Ovary (tissue), 9 donors: ENCODE results near the gene ABHD12. TPM values are rescaled to one million over a fixed set of nuclear protein-coding genes. Genes with fewer than 3 reads are reported as not detected.

ENCODE experiments used
- DNase-seq, 5 donors: peaks; one replicate each; pipeline ENCODE4 v3.0.0-alpha.2; 2019 to 2020
- H3K27ac ChIP-seq, 2 donors: fragments of 200-600 bp; one replicate each; pipeline versions ENCODE4 v1.5.1 to v1.8.0; 2019 to 2022
- H3K27me3 ChIP-seq: fragments of 200-600 bp; one replicate; pipeline ENCODE4 v1.8.0; 2022
- H3K36me3 ChIP-seq: fragments of 200-600 bp; sonication (generic); one replicate; pipeline ENCODE4 v1.5.1; 2019
- H3K4me1 ChIP-seq: one replicate; pipeline ENCODE4 v1.8.1; 2013; ENCODE audit warnings: mild to moderate bottlenecking, moderate library complexity; ENCODE audit not compliant: insufficient read depth
- H3K4me3 ChIP-seq: fragments of 200-600 bp; sonication (generic); one replicate; pipeline ENCODE4 v1.5.1; 2017
- H3K9me3 ChIP-seq, 2 donors: fragments of 200-600 bp in 1 of 2; sonication (generic) in 1 of 2; one replicate each; pipeline versions ENCODE4 v1.5.1 to v1.8.1; 2013 to 2019; ENCODE audit warnings: mild to moderate bottlenecking in 1 of 2, moderate library complexity in 1 of 2
- EP300 ChIP-seq: sonication (generic); formaldehyde crosslinking; IDR thresholded peaks from one replicate; pipeline ENCODE4 v1.6.1; 2017; ENCODE audit warnings: antibody characterized with exemption
- POLR2A ChIP-seq: fragments of 450-650 bp; IDR thresholded peaks from one replicate; pipeline ENCODE4 v1.6.1; 2017; ENCODE audit warnings: antibody characterized with exemption, mild to moderate bottlenecking, moderate library complexity
- WGBS, 3 donors: extraction: QIAGEN DNeasy Blood & Tissue Kit in 1 of 3; methylation state at CpG; one replicate each; pipeline versions ENCODE4 v1.1.5 to v1.1.7; 2013 to 2017; 5-methylcytosine and 5-hydroxymethylcytosine counted together
- intact Hi-C, 4 donors: fragments of 100-400 bp; cut with DNase I; formaldehyde crosslinking; loops; one replicate each; pipeline versions ENCODE4 v1.11.0 to v1.15.1; 2022 to 2023
- polyA plus RNA-seq, 2 donors: library from polyadenylated mRNA; stranded (reverse); fragments of 200-250 nt in 1 of 2; fragments of 350-450 nt in 1 of 2; fragmentation: Illumina TruSeq in 1 of 2; extraction: RNeasy Lipid Tissue Mini Kit (QIAGEN cat#74804) in 1 of 2; gene quantifications; one replicate each; pipeline ENCODE4 v1.2.3, GENCODE V29; 2013 to 2014
- total RNA-seq, 7 donors: library from RNA; depleted of rRNA in 2 of 7; stranded (reverse); fragments of >200 nt in 2 of 7; fragmentation: NEBNext Ultra II Directional in 3 of 7; extraction: Animal tissue kit (Norgen Biotek cat#: 25700) in 3 of 7; gene quantifications; one replicate each; pipeline versions ENCODE4 v1.1.0 to v1.2.4, GENCODE V29; 2016 to 2023
- TF ChIP-seq, protein P1 (sequence below), 3 donors: fragments of 450-650 bp in 2 of 3; fragments of 200-600 bp in 1 of 3; IDR thresholded peaks; one replicate each; pipeline versions ENCODE4 v1.5.1 to v1.8.0; 2016 to 2022; ENCODE audit warnings: antibody characterized with exemption in 3 of 3, mild to moderate bottlenecking in 1 of 3
- donor health status: DM: no; HTN: no; CAD: no; lungs with moderate emphysema.
- donor health status: DM: no; HTN: no; CAD: no.
- donor health status: Bipolar disorder and iron deficiency.
- donor health status: DM: yes; HTN: yes; CAD: no.
- donor health status: DM: no; HTN: no; CAD: no.
- donor health status: DM: yes; HTN: yes; CAD: no.

ABHD12 gene
- total and polyA plus RNA-seq, 9 donors = 15.0 to 87.6 (median 37.6) TPM

DNA sequence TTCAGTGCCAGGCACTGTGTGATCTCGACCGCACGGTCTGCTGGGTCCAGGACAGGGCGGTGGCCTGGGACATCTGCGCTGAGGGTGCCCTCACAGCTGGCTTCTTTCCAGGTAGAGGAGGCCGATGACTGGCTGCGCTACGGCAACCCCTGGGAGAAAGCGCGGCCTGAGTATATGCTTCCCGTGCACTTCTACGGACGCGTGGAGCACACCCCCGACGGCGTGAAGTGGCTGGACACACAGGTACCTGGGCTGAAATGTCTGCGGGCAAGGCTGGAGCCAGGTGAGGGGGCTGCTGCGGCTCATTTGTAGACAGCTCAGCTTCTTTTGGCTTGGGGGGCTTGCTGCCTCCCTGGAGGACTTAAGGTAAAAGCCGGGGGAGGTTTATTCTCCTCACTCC lies 116.2 kb downstream of the ABHD12 start:
- no peaks in the 10 kb centered on the region for H3K9me3 ChIP-seq
- no peaks in the 10 kb centered on the region for H3K27me3 ChIP-seq
- TF ChIP-seq EP300 (no peak), POLR2A (no peak)
- TF ChIP-seq, protein P1, sequence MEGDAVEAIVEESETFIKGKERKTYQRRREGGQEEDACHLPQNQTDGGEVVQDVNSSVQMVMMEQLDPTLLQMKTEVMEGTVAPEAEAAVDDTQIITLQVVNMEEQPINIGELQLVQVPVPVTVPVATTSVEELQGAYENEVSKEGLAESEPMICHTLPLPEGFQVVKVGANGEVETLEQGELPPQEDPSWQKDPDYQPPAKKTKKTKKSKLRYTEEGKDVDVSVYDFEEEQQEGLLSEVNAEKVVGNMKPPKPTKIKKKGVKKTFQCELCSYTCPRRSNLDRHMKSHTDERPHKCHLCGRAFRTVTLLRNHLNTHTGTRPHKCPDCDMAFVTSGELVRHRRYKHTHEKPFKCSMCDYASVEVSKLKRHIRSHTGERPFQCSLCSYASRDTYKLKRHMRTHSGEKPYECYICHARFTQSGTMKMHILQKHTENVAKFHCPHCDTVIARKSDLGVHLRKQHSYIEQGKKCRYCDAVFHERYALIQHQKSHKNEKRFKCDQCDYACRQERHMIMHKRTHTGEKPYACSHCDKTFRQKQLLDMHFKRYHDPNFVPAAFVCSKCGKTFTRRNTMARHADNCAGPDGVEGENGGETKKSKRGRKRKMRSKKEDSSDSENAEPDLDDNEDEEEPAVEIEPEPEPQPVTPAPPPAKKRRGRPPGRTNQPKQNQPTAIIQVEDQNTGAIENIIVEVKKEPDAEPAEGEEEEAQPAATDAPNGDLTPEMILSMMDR (IDR thresholded peaks at IDR 0.05) = no peak
- no peak overlapping the region for H3K4me3 ChIP-seq
- H3K36me3 ChIP-seq = no peaks in the 10 kb centered on the region
- H3K4me1 ChIP-seq = no peaks in the 10 kb centered on the region
- 90 to 98% (median 96%) methylated on average over 20 of the region's 20 CpGs for WGBS, 3 donors
- intact Hi-C loops = no loop called here
- peak in 4 of 5 donors; percentile 7 to 31 (median 14) for DNase-seq
- no peak overlapping the region for H3K27ac ChIP-seq

DNA sequence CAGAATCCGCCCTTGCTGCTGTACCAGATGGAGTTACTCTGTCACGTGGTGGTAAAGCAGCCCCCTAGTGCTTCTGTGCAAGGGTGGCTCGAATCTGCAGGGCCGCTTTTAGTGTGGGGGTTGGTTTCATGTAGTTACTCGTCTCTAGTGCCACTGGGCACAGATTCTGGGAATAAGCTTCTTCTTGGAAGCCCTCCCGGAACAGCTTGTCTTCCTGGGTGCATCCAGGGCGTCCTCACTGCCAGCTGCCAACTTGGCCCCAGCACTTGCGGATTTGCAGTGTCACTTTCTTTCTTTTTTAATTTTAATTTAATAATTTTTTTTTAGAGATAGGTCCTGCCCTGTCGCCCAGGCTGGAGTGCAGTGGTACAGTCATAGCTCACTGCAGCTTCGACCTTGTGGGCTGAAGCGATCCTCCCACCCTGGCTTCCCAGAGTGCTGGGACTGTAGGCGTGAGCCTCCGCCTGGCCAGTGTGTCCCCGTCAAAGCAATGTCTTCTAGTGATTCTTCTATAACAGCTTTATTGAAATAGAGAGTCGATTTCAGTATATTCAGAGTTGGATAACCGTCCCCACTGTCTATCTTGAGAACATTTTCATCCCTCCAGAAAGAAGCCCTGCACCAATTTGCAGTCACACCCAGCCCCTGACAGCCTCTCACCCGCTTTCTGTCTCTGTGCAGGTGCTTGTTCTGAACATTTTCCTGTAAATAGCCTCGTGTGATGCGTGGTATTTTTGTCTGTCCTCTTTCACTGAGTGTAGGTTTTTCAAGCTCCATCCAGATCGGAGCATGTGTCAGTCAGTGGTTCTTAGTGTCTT lies 116.9 kb downstream of the ABHD12 start:
- Histone ChIP-seq H3K27me3 (no peaks in the 10 kb centered on the region), H3K4me1 (no peaks in the 10 kb centered on the region), H3K36me3 (no peaks in the 10 kb centered on the region), H3K9me3 (no peaks in the 10 kb centered on the region), H3K27ac (no peak overlapping the region), H3K4me3 (no peak overlapping the region)
- intact Hi-C loops = no loop called here
- DNase-seq = peak in 1 of 5 donors; percentile 5
- 86 to 90% (median 87%) methylated on average over 20 of the region's 20 CpGs for WGBS, 3 donors
- TF ChIP-seq, protein P1 (IDR thresholded peaks at IDR 0.05) = no peak
- TF ChIP-seq EP300 (no peak), POLR2A (no peak)

DNA sequence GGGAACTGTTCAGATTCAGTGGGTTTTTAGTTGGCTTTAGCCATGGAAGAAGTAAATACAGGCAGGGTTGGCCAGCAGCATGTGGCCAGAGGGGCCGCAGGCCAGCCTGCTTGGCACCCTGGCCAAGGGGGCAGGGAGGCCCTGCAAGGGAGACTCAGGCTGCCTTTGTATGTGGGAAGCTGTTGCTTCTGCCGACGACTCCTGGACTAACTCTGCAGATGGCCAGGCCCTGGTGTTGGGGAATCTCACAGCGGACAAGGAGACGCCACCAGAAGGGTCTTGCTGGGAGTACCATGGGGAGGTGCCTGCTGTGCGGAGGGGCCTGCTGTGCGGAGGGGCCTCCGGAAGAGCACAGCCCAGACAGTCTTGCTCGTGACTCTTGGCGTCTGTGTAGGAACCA lies 117.6 kb downstream of the ABHD12 start:
- no peaks in the 10 kb centered on the region for H3K4me1 ChIP-seq

DNA sequence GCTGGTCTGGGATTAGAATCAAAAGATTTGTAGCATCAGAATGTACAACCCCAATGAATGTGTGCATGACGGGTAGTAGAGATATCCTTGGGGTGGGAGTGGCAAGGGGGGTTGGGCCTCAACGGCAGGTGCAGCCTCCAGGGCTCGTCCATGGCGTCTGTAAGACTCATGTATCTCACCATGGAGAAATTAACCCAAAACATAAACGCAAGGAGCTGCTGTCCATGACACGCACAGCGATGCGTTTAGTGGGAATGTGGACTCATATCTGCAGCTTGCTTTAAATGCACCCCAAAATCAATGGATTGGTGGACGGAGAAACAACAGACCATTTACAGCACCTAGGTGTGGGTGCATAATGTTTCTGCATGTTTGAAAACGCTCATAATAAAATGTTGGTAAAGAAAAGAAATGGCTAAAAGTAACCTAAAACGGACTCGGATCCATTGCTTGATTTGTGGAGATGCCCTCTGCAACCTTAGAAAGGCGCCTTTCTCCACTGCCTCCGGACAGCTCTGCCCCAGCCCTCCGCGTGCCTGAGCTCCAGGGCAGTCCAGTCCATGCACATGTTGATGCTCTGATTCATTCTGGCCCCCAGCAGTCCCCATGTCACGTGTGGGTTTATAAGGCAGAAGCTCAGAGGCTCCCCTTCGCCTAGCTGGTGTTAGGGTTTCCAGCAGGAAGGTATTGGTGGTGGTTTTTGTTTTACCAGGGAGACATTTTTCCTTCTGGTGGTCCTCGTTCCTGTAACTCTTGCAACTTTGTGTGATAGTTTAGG lies 118.2 kb downstream of the ABHD12 start:
- TF ChIP-seq EP300 (no peak), POLR2A (no peak)
- TF ChIP-seq, protein P1 (IDR thresholded peaks at IDR 0.05) = no peak
- Histone ChIP-seq H3K9me3 (no peaks in the 10 kb centered on the region), H3K27me3 (no peaks in the 10 kb centered on the region), H3K27ac (no peak overlapping the region), H3K36me3 (no peaks in the 10 kb centered on the region), H3K4me1 (no peaks in the 10 kb centered on the region), H3K4me3 (no peak overlapping the region)
- intact Hi-C loops = no loop called here
- WGBS, 3 donors = 84 to 92% (median 86%) methylated on average over 19 of the region's 19 CpGs
- no peak for DNase-seq

More for the DNA sequence above, 117.6 kb downstream of the ABHD12 start:
- no peaks in the 10 kb centered on the region for H3K27me3 ChIP-seq
- 90 to 95% (median 91%) methylated on average over 10 of the region's 10 CpGs for WGBS, 3 donors
- intact Hi-C loops = no loop called here
- no peak overlapping the region for H3K4me3 ChIP-seq
- no peaks in the 10 kb centered on the region for H3K36me3 ChIP-seq
- no peak overlapping the region for H3K27ac ChIP-seq
- TF ChIP-seq POLR2A = no peak
- no peak for TF ChIP-seq EP300
- TF ChIP-seq, protein P1 (IDR thresholded peaks at IDR 0.05) = no peak
- H3K9me3 ChIP-seq = no peaks in the 10 kb centered on the region
- DNase-seq = peak in 3 of 5 donors; percentile 9 to 19 (median 12)
